ENCODE data around the gene VTA1.
"Not testable (repeated sequence)": the region's sequence is repeated elsewhere in the genome, so short reads cannot be mapped to it uniquely, and the experiment has no call there.

The VTA1 gene

GRCh38 chr6:142173980-142174379 lies 26.9 kb downstream of the VTA1 start:
- DNase-seq: no peak

DNA sequence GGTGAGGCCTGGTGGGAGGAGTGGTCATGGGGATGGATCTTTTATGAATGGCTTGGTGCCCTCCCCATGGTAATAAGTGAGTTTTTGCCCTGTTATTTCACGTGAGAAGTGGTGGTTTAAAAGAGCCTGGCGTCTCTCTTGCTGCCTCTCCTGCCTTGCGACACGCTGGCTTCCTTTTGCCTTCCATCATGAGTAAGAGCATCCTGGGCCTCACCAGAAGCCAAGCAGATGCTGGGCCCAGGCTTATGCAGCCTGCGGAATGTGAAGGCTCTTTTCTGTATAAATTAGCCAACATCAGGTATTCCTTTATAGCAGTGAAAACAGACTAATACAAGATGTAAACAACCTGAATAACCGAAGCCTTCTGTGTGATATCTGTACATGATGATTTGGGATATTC lies 27.6 kb downstream of the VTA1 start:
- DNase-seq: no peak

- DNase-seq: no peak
Observed at GRCh38 chr6:142178129-142178528, 31.1 kb downstream of the VTA1 start.

DNA sequence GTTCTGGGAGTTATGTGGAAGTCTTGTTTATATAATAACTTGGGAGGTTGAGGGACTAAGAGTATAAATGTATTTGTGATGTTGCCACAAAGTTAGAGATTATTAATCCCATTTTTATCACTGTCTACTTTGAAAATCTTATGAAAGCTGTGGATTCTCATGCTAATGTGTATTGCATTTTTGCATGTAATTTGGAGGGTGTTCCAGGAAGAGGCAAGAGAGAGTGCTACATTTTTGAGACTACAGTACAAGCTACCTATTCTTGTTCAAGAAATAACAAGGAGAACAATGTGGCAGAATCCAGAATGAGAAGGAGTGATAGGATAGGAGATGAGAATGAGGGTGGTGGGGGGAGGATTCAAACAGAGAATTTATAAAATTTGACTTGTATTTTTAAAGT lies 34.9 kb downstream of the VTA1 start:
- DNase-seq: no peak

- no peak for DNase-seq
Observed at GRCh38 chr6:142183351-142183750, 36.3 kb downstream of the VTA1 start.

- DNase-seq: no peak
Observed at GRCh38 chr6:142184307-142184706, 37.2 kb downstream of the VTA1 start.

DNA sequence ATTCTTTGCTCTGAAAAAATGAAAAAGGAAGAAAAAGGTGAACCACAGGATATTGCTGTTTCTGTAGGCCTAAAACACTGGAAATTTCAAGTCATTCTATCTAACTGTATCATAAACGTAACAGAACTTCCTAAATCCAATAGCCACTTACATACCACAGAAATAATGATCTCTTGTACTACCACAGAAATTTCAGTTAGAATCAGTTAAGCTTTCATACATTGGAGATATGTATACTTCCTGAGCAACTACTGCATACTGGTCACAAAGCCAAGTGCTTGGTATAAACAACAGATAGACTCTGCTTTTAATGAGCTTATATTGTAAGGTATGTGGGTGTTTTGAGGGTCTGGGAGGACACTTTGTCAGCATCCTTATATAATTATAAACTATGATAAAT lies 38.6 kb downstream of the VTA1 start:
- no peak for DNase-seq

DNA sequence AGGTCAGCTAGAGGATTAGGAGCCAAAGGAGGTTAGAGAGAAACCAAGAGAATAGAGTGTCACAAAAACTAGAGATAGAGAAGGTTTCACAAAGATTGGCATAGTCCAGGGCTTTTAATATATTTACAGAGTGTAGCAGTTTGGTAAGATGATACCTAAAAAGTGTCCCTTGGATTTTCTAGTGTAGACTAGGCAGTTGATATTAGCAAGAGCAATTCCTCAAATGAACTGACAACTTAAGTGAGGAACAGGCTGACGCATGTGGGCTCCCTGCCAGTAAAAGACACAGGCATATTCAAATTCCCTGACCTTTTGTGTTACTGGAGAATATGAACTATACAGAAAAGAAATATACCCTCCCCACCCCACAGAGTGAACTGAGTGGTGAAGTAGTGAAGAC lies 40.1 kb downstream of the VTA1 start:
- DNase-seq: peak; percentile 48

DNA sequence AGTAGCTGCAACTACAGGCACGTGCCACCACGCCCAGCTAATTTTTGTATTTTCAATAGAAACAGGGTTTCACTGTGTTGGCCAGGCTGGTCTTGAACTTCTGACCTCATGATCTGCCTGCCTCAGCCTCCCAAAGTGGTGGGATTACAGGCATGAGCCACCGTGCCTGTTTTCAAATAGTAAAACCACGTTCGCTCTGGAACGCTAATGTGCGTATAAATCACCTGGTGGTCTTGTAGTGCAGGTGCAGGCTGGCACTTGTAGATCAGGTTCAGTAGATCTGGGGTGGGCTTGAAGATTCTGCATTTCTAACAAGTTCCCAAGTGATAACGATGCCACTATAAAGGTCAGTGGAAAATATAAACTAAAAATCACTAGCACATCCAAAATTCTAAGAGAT lies 41.3 kb downstream of the VTA1 start:
- not testable (repeated sequence) for DNase-seq

DNA sequence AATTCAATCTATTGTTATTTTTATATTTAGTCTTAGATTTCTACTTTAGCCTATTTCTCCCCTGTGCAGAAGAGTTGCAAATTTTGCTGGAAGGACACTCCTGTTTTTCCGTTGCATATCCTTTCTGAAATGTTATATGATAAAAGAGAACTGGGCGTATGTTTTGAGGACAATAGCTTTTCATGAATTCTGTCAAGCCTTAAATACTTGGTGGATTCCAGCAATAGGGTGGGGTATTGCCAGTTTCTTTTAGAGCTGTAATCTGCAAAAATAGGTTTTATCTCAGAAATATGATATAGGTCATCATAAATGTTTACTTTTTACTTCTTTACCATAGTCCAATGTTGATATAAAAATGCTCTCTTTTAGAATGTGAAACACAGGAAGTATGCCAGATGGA lies 42.0 kb downstream of the VTA1 start:
- no peak for DNase-seq

- DNase-seq: no peak
Observed at GRCh38 chr6:142192343-142192742, 45.3 kb downstream of the VTA1 start.

DNA sequence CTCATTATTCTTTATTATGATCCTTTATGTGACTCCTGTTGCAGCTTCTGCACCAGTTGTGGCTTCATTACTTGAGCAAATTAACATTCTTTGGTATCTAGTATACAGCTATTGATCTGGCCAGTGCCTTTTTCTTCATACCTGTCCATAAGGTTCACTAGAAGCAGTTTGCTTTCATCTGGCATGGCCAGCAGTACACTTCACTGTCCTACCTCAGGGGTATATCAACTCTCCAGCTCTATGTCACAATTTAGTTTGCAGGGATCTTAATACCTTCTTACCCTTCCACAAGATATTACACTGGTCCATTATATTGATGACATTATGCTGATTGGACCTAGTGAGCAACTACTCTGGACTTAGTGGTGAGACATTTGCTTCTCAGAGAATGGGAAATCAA lies 46.6 kb downstream of the VTA1 start:
- no peak for DNase-seq

GRCh38 chr6:142195862-142196541 lies 48.9 kb downstream of the VTA1 start:
- DNase-seq: no peak

DNA sequence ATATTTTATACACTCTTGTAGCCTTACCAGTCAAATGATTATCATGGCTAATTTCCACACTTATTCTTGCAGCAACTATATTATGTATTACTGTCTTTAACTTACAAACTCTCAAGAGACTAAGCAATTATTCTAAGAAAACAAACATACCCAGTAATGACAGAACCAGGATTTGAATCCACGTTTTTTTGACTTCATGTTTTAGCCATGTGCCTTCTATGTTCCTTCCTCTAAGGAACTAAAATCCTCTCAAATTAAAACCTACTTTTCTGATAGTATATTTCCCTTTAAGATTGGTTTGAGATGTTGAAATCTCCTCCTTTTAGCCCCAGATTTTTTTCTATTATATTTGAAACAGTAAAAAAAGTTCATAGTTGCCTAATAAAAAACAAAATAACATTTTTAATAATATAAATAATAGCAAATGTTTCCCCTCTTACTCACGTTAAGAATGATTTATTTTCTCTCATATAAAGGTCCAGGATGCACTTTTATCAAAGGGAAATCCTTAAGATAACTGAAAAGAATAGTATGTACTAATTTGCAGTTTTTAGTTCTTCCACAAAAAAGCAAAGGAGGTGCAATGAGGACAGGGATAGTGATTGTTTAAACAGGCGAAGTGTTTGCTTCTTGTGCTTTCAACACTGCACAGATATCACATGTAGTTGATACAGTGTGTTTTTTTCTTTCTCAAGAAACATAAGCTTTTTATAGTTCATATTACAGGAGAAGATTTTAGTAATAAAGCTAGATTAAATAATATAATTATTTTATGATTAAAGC lies 54.0 kb downstream of the VTA1 start:
- no peak for DNase-seq

- peak; percentile 30 for DNase-seq
Observed at GRCh38 chr6:142207265-142207877, 60.3 kb downstream of the VTA1 start.

- DNase-seq: no peak
Observed at GRCh38 chr6:142210606-142211005, 63.5 kb downstream of the VTA1 start.

GRCh38 chr6:142213402-142213801 lies 66.3 kb downstream of the VTA1 start:
- no peak for DNase-seq

DNA sequence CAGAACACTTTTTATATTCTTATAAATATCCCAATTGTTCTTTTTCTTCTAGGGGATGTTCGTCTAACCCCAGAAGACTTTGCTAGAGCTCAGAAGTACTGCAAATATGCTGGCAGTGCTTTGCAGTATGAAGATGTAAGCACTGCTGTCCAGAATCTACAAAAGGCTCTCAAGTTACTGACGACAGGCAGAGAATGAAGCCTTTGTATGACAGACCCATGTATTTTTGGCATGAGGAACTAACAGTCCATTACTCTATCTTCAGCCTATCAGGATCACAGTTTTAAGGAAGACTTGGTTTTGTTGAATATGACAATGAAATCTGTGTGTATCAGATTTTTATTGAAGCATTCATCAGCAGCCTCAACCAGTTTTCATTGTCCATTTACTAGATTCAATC lies 71.4 kb downstream of the VTA1 start:
- DNase-seq: no peak

DNA sequence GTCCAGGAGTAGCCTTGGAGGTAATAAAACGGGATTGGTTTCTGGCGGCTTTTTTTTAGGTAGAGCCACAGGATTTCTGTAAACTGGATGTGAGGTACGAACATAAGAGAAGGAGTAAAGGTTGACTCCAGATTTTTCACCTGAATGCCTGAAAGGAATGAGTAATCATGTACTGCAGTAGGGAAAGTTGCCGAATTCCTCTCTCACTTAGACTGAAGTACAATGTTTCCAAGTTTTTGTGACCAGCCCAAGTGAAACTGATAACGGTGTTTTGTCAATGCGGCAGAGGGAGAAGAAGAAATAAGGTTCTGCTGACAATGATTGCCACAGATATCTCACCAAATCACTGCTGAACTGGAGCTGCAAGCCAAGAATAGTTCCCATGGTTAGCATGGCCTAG lies 75.0 kb downstream of the VTA1 start:
- DNase-seq: no peak

- DNase-seq: no peak
Observed at GRCh38 chr6:142223938-142224337, 76.9 kb downstream of the VTA1 start.

DNA sequence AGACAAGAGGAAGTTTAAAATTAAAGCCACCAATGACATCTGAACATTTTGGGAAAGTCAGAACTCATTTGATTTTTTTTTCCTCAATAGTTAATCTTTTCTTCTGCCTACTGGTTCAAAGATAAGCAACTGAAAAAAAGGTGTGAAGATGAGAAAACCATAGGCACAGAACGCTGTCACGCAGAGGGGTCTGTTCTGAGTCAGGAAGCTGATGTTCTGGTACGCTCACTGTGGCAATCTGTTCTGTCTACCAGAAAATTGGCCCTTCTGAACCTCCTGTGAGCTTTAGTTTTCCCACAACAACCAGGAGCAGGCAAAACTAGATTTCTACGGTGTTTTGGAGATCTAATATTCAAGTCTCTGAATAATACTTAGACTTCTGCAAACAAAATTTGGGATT lies 78.1 kb downstream of the VTA1 start:
- DNase-seq: no peak

- DNase-seq: no peak
Observed at GRCh38 chr6:142225552-142225951, 78.5 kb downstream of the VTA1 start.

DNA sequence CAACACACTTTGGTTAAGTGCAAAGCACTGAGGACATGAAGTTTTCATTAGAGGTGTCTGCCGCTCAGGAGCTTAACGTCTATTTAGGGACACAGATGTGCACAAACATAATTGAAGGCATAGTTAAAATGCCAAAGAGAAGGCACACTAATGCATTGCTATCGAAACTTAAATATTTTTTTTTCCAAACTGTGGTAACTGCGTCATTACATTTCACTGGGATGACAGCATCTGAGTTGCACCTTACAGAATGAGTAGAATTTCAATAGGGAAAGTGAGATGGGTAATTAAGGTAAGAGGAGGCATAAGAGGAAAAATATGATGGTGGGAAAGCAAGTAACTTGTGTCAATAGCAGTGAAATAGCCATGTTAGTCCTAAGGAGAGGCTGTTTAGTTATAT lies 79.7 kb downstream of the VTA1 start:
- no peak for DNase-seq

All from NCI-H226 (cell line).